Spinal cord (tissue), 10 donors: Measurements from ENCODE around the gene PSMC4. TPM values are rescaled to one million over a fixed set of nuclear protein-coding genes. Genes with fewer than 3 reads are reported as not detected.

Experiments
- DNase-seq, 6 donors: peaks; one replicate each; pipeline versions ENCODE4 v3.0.0 to v3.0.0-alpha.2; 2013 to 2015; ENCODE audit warnings: low spot score in 6 of 6, low read depth in 4 of 6
- H3K27ac ChIP-seq: one replicate; pipeline ENCODE4 v1.5.1; 2013; ENCODE audit warnings: low read depth, low read length, control low read depth
- H3K27me3 ChIP-seq: one replicate; pipeline ENCODE4 v1.6.1; 2013; ENCODE audit warnings: low read length; ENCODE audit not compliant: control insufficient read depth, insufficient read depth
- H3K36me3 ChIP-seq: one replicate; pipeline ENCODE4 v1.6.1; 2013; ENCODE audit warnings: low read length; ENCODE audit not compliant: control insufficient read depth, insufficient read depth
- H3K4me1 ChIP-seq: one replicate; pipeline ENCODE4 v1.6.1; 2013; ENCODE audit warnings: low read length; ENCODE audit not compliant: control insufficient read depth, insufficient read depth
- H3K4me3 ChIP-seq: one replicate; pipeline ENCODE4 v1.5.1; 2013; ENCODE audit warnings: low read depth, low read length, control low read depth
- H3K9me3 ChIP-seq: one replicate; pipeline ENCODE4 v1.6.1; 2013; ENCODE audit warnings: low read length; ENCODE audit not compliant: control insufficient read depth, insufficient read depth
- WGBS: methylation state at CpG from one replicate; pipeline ENCODE4 v1.1.5; 2013; ENCODE audit warnings: missing lambda C conversion rate; ENCODE audit not compliant: insufficient coverage; 5-methylcytosine and 5-hydroxymethylcytosine counted together
- polyA plus RNA-seq, 2 donors: library from polyadenylated mRNA; unstranded; fragments of 120-200 nt; gene quantifications; one replicate each; pipeline ENCODE4 v1.2.1, GENCODE V29; 2013; ENCODE audit not compliant: insufficient read length in 2 of 2
- total RNA-seq, 2 donors: library from RNA; depleted of rRNA in 1 of 2; stranded (reverse); fragments of 120-200 nt in 1 of 2; fragments of >200 nt in 1 of 2; gene quantifications; one replicate each; pipeline versions ENCODE4 v1.2.3 to v1.2.4, GENCODE V29; 2013 to 2014
- donor health status: healthy.

PSMC4 gene
- total and polyA plus RNA-seq, 4 donors, result 80.9 to 106 (median 97.1) TPM

- H3K4me1 ChIP-seq, result peaks cover 3% of the 10 kb centered on the region
- H3K27ac ChIP-seq, result peak within 1 kb of the TSS; percentile 86
- H3K9me3 ChIP-seq, result peaks cover 3% of the 10 kb centered on the region
- no peaks in the 10 kb centered on the region for H3K36me3 ChIP-seq
- DNase-seq, result peak; percentile 83 to 98 (median 86)
- 1% methylated on average over 52 of the region's 53 CpGs for WGBS
- H3K4me3 ChIP-seq, result peak within 1 kb of the TSS; percentile 79
- H3K27me3 ChIP-seq, result no peaks in the 10 kb centered on the region
Observed at GRCh38 chr19:39996811-39997637, 26.1 kb downstream of the PSMC4 start, which contains the start of gene ZNF546. Gene ZNF546, plus strand, starts transcription at chr19:39997060. Its CDS starts 1,267 bp downstream, at chr19:39998327.

GRCh38 chr19:39997638-39998216 is 26.8 kb downstream of the PSMC4 start:
- peaks cover 3% of the 10 kb centered on the region for H3K4me1 ChIP-seq
- DNase-seq, result no peak
- 63% methylated on average over 2 of the region's 5 CpGs for WGBS
- H3K36me3 ChIP-seq, result peaks cover 3% of the 10 kb centered on the region
- H3K4me3 ChIP-seq, result peak overlapping the region; percentile 79
- no peak overlapping the region for H3K27ac ChIP-seq
- H3K9me3 ChIP-seq, result peaks cover 3% of the 10 kb centered on the region
- no peaks in the 10 kb centered on the region for H3K27me3 ChIP-seq

- Histone ChIP-seq H3K4me1 (peaks cover 3% of the 10 kb centered on the region), H3K27me3 (no peaks in the 10 kb centered on the region), H3K4me3 (no peak overlapping the region), H3K9me3 (peaks cover 3% of the 10 kb centered on the region), H3K27ac (no peak overlapping the region), H3K36me3 (peaks cover 4% of the 10 kb centered on the region)
- no peak for DNase-seq
- WGBS, result 100% methylated on average over 3 of the region's 4 CpGs
Observed at GRCh38 chr19:39998501-39998900, 27.5 kb downstream of the PSMC4 start.

DNA sequence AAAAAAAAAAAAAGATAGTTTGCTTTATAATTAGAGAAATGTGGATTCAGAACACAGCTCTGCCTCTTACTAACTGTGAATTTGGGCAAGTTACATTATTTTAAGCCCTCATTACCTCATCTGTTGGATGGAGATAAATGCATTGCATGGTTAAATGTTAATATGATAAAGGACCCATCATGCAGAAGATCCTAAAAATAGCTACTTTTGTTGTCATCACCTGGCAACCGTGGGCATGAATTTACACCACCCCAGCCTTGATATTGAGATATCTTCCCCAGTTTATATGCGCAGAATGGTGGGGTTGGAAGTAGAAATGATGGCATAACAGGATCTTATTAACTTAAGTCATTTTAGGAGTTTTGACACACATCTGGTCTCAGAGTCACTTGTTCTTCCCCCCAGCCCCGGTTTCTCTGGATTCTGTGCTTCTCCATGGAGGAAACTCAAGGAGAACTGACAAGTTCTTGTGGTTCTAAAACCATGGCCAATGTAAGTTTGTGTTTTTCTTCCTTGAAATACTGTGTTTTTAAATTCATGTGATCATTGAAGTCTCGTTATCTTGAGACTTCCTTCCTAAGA is 34.8 kb downstream of the PSMC4 start:
- no CpG with 5 or more reads among the region's 4 CpGs for WGBS
- no peak for DNase-seq
- H3K27ac ChIP-seq, result no peak overlapping the region
- H3K36me3 ChIP-seq, result peaks cover 18% of the 10 kb centered on the region
- H3K4me1 ChIP-seq, result no peaks in the 10 kb centered on the region
- no peaks in the 10 kb centered on the region for H3K9me3 ChIP-seq
- H3K4me3 ChIP-seq, result no peak overlapping the region
- no peaks in the 10 kb centered on the region for H3K27me3 ChIP-seq

DNA sequence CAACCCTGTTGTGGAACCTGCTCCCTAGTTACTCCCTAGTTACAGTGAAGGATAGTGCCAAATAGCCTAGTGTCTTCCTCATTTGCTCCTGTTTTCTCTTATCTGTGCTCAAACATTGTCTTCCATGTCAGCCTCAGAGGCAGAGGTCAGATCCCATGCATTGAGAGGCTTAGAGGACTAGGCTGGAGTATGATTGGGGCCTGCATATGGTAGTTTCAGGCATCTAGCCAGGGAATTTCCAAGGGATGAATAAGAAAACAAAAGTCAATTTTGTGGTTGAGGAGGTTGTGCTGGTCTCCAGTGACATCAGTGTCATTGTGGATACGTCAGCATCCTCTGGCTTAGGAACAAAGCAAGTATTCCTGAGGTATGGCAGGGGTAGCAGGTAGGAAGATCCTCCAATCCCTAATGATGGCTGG is 35.3 kb downstream of the PSMC4 start:
- Histone ChIP-seq H3K27ac (no peak overlapping the region), H3K27me3 (no peaks in the 10 kb centered on the region), H3K4me3 (no peak overlapping the region), H3K36me3 (peaks cover 19% of the 10 kb centered on the region), H3K4me1 (no peaks in the 10 kb centered on the region), H3K9me3 (no peaks in the 10 kb centered on the region)
- DNase-seq, result no peak
- WGBS, result 75% methylated on average over 1 of the region's 1 CpG

DNA sequence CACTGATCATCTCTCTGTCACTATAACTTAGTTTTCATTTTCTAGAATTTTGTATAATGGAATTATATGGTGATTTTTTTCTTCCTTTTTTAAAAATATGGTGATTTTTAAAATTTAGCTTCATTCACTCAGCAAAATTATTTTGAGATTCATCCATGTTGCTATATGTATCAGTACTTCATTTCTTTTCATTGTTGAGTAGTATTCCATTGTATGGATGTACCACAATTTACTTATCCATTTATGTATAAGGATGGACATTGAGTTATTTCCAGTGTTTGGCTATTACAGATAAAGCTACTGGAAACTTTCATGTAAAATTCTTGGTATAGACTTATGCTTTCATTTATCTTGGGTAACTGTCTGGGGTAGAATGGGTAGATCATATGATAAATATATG is 38.7 kb downstream of the PSMC4 start:
- H3K4me3 ChIP-seq, result no peak overlapping the region
- H3K4me1 ChIP-seq, result no peaks in the 10 kb centered on the region
- H3K9me3 ChIP-seq, result peaks cover 4% of the 10 kb centered on the region
- peaks cover 15% of the 10 kb centered on the region for H3K36me3 ChIP-seq
- DNase-seq, result no peak
- no peaks in the 10 kb centered on the region for H3K27me3 ChIP-seq
- no peak overlapping the region for H3K27ac ChIP-seq

GRCh38 chr19:40013991-40014390 is 43.0 kb downstream of the PSMC4 start:
- no peak for DNase-seq
- no peak overlapping the region for H3K27ac ChIP-seq
- H3K4me1 ChIP-seq, result no peaks in the 10 kb centered on the region
- no peak overlapping the region for H3K4me3 ChIP-seq
- H3K27me3 ChIP-seq, result no peaks in the 10 kb centered on the region
- H3K36me3 ChIP-seq, result peaks cover 8% of the 10 kb centered on the region
- H3K9me3 ChIP-seq, result peaks cover 8% of the 10 kb centered on the region
- no CpG with 5 or more reads among the region's 4 CpGs for WGBS

- Histone ChIP-seq H3K4me1 (no peaks in the 10 kb centered on the region), H3K4me3 (no peak overlapping the region), H3K27ac (no peak overlapping the region), H3K36me3 (no peaks in the 10 kb centered on the region), H3K9me3 (peaks cover 13% of the 10 kb centered on the region), H3K27me3 (no peaks in the 10 kb centered on the region)
- DNase-seq, result no peak
- 80% methylated on average over 1 of the region's 3 CpGs for WGBS
Observed at GRCh38 chr19:40023969-40024368, 53.0 kb downstream of the PSMC4 start.

DNA sequence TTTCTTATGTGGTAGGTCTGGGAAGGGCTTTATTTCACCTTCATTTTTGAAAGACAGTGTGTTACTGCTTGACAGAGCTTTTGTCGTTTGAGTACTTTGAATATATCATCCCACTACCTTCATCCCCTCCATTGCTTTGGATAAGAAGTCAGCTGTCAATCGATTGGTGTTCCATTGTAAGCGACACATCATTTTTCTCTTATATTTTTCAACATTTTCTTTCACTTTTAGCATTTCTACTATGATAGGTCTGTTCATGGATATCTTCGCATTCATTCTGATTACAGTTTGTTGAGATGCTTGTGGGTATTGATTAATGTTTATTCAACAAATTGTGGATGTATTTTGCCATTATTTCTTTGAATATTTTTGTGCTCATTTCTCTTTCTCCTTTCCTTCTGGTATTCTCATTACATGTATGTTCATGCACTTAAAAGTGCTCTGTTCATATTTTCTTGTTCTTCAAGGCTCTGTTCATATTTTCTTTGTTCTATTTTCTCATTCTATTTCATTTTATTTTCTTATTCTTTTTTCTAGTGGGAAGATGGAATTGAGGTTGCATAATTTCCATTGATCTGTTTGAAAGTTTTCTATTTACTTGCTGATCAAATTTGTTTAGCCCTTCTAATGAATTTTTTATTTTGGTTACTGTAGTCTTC is 55.1 kb downstream of the PSMC4 start:
- no peaks in the 10 kb centered on the region for H3K36me3 ChIP-seq
- H3K4me1 ChIP-seq, result no peaks in the 10 kb centered on the region
- no peak for DNase-seq
- H3K27ac ChIP-seq, result no peak overlapping the region
- no peaks in the 10 kb centered on the region for H3K27me3 ChIP-seq
- 71% methylated on average over 1 of the region's 4 CpGs for WGBS
- H3K4me3 ChIP-seq, result no peak overlapping the region
- peaks cover 19% of the 10 kb centered on the region for H3K9me3 ChIP-seq
